ENCODE data around the gene ARID3A. TPM values are rescaled to one million over a fixed set of nuclear protein-coding genes. Genes with fewer than 3 reads are reported as not detected.

ARID3A gene
- total RNA-seq, 1 experiment from 2014 or later, result 2.3 TPM

- no peak for DNase-seq (ENCODE audit: low spot score)
These were observed 77.4 kb downstream of the ARID3A start for GRCh38 chr19:1003283-1003682.

- DNase-seq (ENCODE audit: low spot score), result no peak
These were observed 78.5 kb downstream of the ARID3A start for GRCh38 chr19:1004204-1004802.

DNA sequence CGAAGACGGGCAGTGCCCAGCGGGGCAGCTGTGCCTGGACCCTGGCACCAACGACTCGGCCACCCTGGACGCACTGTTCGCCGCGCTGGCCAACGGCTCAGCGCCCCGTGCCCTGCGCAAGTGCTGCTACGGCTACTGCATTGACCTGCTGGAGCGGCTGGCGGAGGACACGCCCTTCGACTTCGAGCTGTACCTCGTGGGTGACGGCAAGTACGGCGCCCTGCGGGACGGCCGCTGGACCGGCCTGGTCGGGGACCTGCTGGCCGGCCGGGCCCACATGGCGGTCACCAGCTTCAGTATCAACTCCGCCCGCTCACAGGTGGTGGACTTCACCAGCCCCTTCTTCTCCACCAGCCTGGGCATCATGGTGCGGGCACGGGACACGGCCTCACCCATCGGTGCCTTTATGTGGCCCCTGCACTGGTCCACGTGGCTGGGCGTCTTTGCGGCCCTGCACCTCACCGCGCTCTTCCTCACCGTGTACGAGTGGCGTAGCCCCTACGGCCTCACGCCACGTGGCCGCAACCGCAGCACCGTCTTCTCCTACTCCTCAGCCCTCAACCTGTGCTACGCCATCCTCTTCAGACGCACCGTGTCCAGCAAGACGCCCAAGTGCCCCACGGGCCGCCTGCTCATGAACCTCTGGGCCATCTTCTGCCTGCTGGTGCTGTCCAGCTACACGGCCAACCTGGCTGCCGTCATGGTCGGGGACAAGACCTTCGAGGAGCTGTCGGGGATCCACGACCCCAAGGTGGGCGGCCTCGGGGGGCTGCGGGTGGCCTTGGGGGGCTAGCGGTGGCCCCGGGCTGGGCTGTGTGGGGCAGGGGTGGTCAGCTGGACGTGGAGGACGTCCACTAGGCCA, 79.2 kb downstream of the ARID3A start:
- no peak for DNase-seq (ENCODE audit: low spot score)

DNA sequence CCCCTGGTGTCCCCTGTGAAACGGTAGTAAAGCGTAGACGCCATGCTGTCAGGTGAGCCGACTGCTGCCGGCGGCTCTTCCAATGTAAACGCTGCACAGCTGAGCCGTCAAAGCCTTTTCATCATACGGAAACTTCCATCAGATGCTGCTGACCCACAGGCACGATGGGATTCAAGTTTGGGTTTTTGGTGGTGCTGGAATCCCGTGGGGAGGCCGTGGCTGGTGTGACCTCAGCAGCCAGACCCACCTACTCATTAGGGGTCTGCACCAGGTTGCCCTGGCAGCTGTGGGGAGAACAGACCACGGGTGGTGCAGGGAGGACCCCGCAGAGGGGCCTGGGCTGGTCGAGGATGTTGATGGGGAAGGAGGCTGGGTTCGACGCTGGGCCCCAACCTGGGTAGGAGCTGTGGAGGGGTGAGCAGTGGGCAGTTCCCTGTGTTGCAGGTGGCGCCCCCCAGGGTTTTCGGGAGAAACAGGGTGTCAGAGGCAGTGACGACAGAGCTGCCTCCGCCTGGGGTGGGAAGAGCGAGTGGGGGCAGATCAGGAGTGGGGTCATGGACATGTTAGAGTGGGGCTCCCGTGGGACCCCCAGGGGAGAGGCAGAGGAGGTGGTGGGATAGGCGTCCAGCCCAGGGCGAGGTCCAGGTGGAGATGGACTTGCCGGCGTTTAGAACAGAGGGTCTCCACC, 81.0 kb downstream of the ARID3A start:
- no peak for DNase-seq (ENCODE audit: low spot score)

GRCh38 chr19:1007399-1008251, 81.8 kb downstream of the ARID3A start:
- no peak for DNase-seq (ENCODE audit: low spot score)

- no peak for DNase-seq (ENCODE audit: low spot score)
These were observed 82.6 kb downstream of the ARID3A start for GRCh38 chr19:1008268-1009040.

- DNase-seq (ENCODE audit: low spot score), result no peak
These were observed 83.5 kb downstream of the ARID3A start for GRCh38 chr19:1009041-1009980.

DNA sequence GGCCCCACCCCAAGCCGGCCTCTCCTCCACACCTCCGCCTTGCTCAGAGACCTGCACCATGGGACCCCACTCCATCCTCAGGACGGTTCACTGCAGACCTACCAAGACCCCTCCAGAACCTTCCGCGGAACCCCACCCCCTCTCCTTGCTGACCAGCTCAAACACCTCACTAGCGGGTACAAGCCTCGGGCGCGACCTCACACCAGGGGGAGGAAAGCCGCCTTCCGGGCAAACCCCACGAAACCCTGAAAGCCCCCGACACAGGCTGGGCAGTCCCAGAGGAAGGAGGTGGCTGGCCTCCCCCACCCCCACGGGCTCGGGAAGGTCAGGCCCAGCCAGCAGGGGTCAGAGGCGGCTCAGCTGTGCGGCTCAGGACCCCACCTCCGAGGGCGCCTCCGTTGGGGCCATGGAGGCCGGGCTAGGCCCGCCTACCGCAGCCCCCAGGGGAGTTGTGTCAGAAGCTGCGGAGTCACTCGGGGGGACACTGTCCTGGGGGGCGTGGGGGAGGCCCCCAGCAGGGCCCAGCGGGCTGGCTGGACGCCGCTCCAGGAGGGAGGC, 84.2 kb downstream of the ARID3A start:
- no peak for DNase-seq (ENCODE audit: low spot score)

DNA sequence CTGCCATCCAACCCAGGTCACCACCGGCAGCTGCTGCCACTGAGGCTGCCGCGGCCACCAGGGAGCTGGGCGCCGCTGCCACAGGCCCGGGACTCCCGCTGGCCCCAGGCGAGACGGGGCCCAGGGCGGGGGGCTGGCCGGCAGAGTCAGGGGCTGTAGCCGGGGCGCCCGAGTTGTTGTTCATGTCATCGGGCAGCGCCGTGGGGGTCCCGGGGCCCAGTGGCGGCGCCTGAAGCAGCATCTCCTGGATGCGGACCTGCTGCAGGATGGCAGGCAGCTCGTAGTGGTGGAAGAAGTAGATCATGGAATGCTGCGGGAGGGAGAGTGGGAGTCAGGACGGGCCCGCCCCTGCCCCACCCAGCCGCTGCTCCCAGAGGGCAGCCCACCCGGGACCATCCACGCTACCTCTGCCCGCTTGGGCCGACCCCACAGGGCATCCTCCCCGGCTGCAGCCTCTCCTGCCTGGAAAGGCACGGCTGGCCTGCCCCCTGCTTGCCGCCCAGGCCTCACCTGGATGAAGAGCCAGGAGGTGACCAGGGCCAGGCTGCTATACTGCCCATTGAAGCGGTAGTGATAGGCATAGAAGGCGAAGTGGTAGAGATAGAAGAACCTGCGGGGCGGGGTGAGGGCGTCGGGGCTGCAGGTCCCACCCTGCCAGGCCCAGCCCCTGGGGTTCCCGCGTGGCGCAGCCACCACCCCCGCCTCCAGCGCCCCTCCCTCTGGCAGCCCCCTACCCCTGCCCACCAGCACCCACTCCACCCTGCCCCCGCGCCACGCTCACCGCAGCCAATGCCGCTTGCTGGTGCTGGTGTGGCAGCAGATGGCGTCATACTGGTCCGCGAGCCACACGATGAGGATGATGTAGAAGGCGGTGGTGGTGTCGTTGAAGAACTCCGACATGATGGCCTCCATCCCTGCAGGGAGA, 85.0 kb downstream of the ARID3A start:
- no peak for DNase-seq (ENCODE audit: low spot score)

- no peak for DNase-seq (ENCODE audit: low spot score)
These were observed 86.0 kb downstream of the ARID3A start for GRCh38 chr19:1011831-1012333.

GRCh38 chr19:1012334-1012733, 86.5 kb downstream of the ARID3A start:
- DNase-seq (ENCODE audit: low spot score), result no peak

DNA sequence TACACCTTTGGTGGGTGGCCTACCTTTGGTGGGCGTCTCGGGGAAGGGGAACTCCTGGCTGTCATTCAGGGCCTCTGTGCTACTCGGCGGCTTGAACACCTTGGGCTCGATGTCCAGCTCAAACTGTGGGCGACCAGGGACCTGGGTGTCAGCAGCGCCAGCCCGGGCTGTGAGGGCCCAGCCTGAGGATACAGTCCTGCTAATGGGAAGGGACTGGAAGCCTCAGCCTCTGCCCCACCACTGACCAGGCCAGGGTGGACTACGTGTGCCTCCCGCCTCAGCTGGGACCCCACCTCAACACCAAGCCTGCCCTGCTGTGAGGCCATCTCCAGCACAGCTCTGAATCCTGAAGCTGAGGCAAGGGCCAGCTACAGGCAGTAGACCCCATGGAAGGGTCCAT, 87.4 kb downstream of the ARID3A start:
- DNase-seq (ENCODE audit: low spot score), result no peak

GRCh38 chr19:1014161-1015060, 88.6 kb downstream of the ARID3A start:
- DNase-seq (ENCODE audit: low spot score), result no peak

DNA sequence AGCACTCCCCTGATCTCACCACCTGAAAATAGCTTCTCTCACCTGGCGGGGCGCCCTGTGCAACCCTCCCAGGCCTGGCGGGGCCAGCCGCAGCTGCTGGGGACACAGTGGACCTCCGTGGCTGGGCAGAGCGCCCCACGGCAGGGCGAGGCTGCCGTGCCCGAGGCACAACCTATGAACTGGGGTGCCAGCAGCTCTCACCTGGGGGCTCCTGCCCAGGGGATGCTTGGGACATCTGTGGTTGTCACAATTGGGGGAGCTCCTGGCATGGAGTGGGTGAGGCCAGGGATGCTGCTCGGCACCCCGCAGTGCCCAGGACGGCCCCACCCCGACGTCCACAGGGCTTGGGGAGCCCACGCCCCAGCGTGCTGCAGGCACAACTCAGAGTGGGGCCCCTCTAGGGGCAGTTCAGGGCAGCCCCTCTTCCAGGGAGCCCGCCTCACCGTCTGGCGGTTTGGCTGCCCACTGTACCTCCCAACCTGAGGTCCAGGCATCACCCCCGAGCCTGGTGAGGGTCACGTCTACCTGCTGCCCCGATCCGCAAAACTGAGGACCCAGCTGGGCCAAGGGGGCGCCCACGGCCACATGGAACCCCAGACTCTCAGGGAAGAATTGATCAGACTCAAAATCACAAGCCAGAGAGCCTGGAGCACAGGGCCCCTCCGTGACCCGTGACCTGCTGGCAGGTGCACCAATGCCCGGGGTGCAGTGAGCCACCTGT, 89.4 kb downstream of the ARID3A start:
- DNase-seq (ENCODE audit: low spot score), result no peak

DNA sequence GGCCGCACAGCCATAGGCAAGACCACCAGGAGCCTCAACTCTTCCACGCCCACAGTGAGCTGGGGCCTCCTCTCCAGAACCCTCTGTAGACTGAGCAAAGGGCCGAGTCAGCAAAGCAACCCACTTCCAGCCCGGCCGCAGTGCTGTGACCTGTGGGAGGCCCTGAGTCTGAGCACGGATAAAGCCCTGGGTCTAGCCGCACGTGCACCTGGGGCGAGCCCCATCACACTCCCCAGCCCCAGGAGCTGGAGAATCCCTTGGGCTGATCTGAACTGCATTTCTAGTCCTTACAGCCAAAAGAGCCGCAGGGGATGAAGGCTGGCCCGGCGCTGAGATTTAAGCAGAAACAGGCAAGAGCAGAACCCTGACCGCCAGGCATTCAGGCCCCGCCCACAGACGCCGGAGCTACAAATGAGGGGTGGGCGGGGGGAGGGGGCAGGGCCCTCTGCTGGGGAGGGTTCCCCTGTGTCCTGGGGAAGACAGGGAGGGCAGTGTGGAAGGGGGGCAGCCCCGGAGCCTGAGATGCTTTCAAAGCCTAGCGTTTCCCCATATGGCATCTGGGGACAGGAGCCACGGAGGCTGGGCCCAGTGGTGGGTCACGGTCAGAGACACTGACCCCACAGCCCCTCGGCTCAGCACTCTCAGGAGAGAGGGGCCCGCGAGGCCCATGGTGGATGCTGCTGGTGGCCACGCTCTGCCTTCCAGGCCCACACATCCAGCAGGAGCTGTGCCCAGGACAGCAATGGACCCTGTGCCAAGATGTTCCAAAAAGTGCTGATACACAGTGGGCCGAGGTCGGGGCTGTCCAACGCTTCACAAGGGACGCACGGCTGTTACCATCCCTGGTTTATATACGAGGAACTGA, 90.2 kb downstream of the ARID3A start:
- DNase-seq (ENCODE audit: low spot score), result no peak
